Astrocyte (in vitro differentiated cells and primary cell): ENCODE measurements around the gene PPT2. TPM values are rescaled to one million over a fixed set of nuclear protein-coding genes. Genes with fewer than 3 reads are reported as not detected.

ENCODE experiments used
- DNase-seq: peaks from one replicate; pipeline ENCODE4 v3.0.0-alpha.2; 2010; ENCODE audit warnings: low read depth
- FAIRE-seq: peaks from 2 replicates; lab custom pipeline; 2011; peaks lifted over from hg19 to GRCh38; lab: Jason Lieb, UNC
- H2AFZ ChIP-seq: 2 replicates; pipeline ENCODE4 v1.6.0; 2012; ENCODE audit warnings: low read depth, low read length, inconsistent platforms
- H3K27ac ChIP-seq: 2 replicates; pipeline ENCODE4 v1.5.1; 2011; ENCODE audit warnings: low read depth, low read length, inconsistent platforms
- H3K27me3 ChIP-seq: 2 replicates; pipeline ENCODE4 v1.6.0; 2011; ENCODE audit warnings: low read length, inconsistent platforms; ENCODE audit not compliant: insufficient read depth
- H3K36me3 ChIP-seq: 2 replicates; pipeline ENCODE4 v1.5.1; 2011; ENCODE audit warnings: low read length, inconsistent platforms; ENCODE audit not compliant: insufficient read depth
- H3K4me1 ChIP-seq: 2 replicates; pipeline ENCODE4 v1.5.1; 2011; ENCODE audit warnings: low read length, inconsistent platforms; ENCODE audit not compliant: insufficient read depth
- H3K4me2 ChIP-seq: 2 replicates; pipeline ENCODE4 v1.6.0; 2012; ENCODE audit warnings: low read length, inconsistent platforms
- H3K4me3 ChIP-seq: 2 replicates; pipeline ENCODE4 v1.5.1; 2011; ENCODE audit warnings: low read depth, mild to moderate bottlenecking, low read length, inconsistent platforms; ENCODE audit not compliant: insufficient read depth
- H3K79me2 ChIP-seq: 2 replicates; pipeline ENCODE4 v1.6.0; 2012; ENCODE audit warnings: mild to moderate bottlenecking, low read length, inconsistent platforms; ENCODE audit not compliant: insufficient read depth
- H3K9ac ChIP-seq: 2 replicates; pipeline ENCODE4 v1.6.0; 2012; ENCODE audit warnings: mild to moderate bottlenecking, low read length, inconsistent platforms
- H3K9me3 ChIP-seq: 2 replicates; pipeline ENCODE4 v1.5.1; 2012; ENCODE audit warnings: low read depth, mild to moderate bottlenecking, low read length, inconsistent platforms; ENCODE audit not compliant: insufficient read depth
- H4K20me1 ChIP-seq: 2 replicates; pipeline ENCODE4 v1.6.0; 2012; ENCODE audit warnings: low read length, inconsistent platforms; ENCODE audit not compliant: insufficient read depth
- H3K27ac Mint-ChIP-seq: one replicate; pipeline ENCODE4 v1.8.0; 2021; ENCODE audit warnings: mild to moderate bottlenecking, mixed read lengths; ENCODE audit not compliant: unreplicated experiment
- H3K27me3 Mint-ChIP-seq: one replicate; pipeline ENCODE4 v1.8.0; 2021; ENCODE audit warnings: low read depth, mixed read lengths; ENCODE audit not compliant: unreplicated experiment
- H3K36me3 Mint-ChIP-seq: one replicate; pipeline ENCODE4 v1.8.0; 2021; ENCODE audit warnings: low read depth, mixed read lengths; ENCODE audit not compliant: unreplicated experiment
- H3K4me1 Mint-ChIP-seq: one replicate; pipeline ENCODE4 v1.8.0; 2021; ENCODE audit warnings: low read depth, mixed read lengths; ENCODE audit not compliant: unreplicated experiment
- H3K4me3 Mint-ChIP-seq: one replicate; pipeline ENCODE4 v1.8.0; 2021; ENCODE audit warnings: mild to moderate bottlenecking, moderate library complexity, mixed read lengths; ENCODE audit not compliant: unreplicated experiment
- H3K9me3 Mint-ChIP-seq: one replicate; pipeline ENCODE4 v1.8.0; 2021; ENCODE audit warnings: mild to moderate bottlenecking, mixed read lengths; ENCODE audit not compliant: unreplicated experiment
- EZH2 ChIP-seq: IDR thresholded peaks from 2 replicates; pipeline ENCODE4 v1.6.1; 2012; ENCODE audit warnings: mild to moderate bottlenecking, low read length, inconsistent platforms; ENCODE audit not compliant: insufficient read depth
- total RNA-seq: library from RNA; stranded (reverse); gene quantifications from 2 replicates; pipeline ENCODE4 v1.2.1, GENCODE V29; 2021
- TF ChIP-seq, protein P1 (sequence below): IDR thresholded peaks from 2 replicates; pipeline ENCODE4 v1.5.1; 2011; ENCODE audit warnings: low read depth, mild to moderate bottlenecking, inconsistent platforms, low read length, moderate library complexity; ENCODE audit not compliant: insufficient read depth

PPT2 gene
- total RNA-seq, 1 donor from 2014 or later: 33.0 TPM

DNA sequence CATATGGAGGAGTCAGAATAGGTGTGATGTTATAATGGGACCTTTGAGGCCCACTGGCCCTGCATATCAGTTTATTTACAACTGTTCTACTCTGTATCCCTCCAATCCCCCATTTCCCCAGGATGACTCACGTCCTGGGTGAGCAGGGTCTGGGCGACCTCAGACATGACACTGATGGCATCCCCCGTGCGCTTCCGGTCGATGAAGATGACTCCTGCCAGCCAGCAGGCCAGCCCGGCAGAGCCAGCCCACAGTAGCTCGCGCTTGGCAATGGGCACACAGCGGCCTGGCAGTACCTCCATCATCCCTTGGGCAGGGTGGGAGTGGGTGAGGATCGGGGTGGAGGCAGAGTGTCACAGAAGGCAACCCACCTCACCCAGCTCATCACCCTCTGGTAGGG is 16.4 kb downstream of the PPT2 start:
- H3K27ac Mint-ChIP-seq: no peak overlapping the region
- H3K9me3 Mint-ChIP-seq: peaks cover 2% of the 10 kb centered on the region
- Histone ChIP-seq H3K4me1 (peaks cover 23% of the 10 kb centered on the region), H3K9ac (no peak overlapping the region), H3K4me3 (no peak overlapping the region), H3K36me3 (peaks cover 12% of the 10 kb centered on the region), H3K4me2 (no peak overlapping the region), H3K9me3 (no peaks in the 10 kb centered on the region), H2AFZ (no peak overlapping the region), H4K20me1 (peaks cover 36% of the 10 kb centered on the region), H3K27ac (no peak overlapping the region), H3K27me3 (no peaks in the 10 kb centered on the region), H3K79me2 (peaks cover 34% of the 10 kb centered on the region)
- no peaks in the 10 kb centered on the region for H3K27me3 Mint-ChIP-seq
- peaks cover 30% of the 10 kb centered on the region for H3K4me1 Mint-ChIP-seq
- no peak overlapping the region for H3K4me3 Mint-ChIP-seq
- TF ChIP-seq, protein P1, sequence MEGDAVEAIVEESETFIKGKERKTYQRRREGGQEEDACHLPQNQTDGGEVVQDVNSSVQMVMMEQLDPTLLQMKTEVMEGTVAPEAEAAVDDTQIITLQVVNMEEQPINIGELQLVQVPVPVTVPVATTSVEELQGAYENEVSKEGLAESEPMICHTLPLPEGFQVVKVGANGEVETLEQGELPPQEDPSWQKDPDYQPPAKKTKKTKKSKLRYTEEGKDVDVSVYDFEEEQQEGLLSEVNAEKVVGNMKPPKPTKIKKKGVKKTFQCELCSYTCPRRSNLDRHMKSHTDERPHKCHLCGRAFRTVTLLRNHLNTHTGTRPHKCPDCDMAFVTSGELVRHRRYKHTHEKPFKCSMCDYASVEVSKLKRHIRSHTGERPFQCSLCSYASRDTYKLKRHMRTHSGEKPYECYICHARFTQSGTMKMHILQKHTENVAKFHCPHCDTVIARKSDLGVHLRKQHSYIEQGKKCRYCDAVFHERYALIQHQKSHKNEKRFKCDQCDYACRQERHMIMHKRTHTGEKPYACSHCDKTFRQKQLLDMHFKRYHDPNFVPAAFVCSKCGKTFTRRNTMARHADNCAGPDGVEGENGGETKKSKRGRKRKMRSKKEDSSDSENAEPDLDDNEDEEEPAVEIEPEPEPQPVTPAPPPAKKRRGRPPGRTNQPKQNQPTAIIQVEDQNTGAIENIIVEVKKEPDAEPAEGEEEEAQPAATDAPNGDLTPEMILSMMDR: no peak
- no peak for TF ChIP-seq EZH2
- DNase-seq: no peak
- no peak for FAIRE-seq
- H3K36me3 Mint-ChIP-seq: peaks cover 30% of the 10 kb centered on the region

DNA sequence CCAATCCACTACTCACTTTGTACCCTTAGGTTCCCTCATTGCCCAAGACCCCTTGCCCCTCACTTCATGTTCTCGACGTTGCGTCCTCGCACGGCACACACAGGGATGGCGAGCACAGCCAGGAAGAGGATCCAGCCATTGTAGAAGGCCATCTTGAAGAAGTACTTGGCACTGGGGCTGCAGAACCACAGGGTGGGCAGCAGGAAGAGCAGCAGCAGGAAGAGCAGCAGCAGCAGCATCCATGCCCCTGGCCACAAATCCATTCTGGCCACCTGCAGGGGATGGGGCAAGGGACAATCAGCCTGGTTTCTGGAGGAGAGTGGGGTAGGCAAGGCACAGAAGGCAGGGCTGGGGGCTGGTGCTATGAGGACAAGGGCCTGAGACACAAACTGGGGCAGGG is 17.3 kb downstream of the PPT2 start:
- H3K4me2 ChIP-seq: no peak overlapping the region
- H3K27me3 ChIP-seq: no peaks in the 10 kb centered on the region
- Mint-ChIP-seq H3K27ac (no peak overlapping the region), H3K36me3 (peaks cover 27% of the 10 kb centered on the region), H3K27me3 (no peaks in the 10 kb centered on the region), H3K4me1 (peaks cover 32% of the 10 kb centered on the region), H3K4me3 (no peak overlapping the region), H3K9me3 (no peaks in the 10 kb centered on the region)
- FAIRE-seq: no peak
- H3K9ac ChIP-seq: no peak overlapping the region
- peaks cover 36% of the 10 kb centered on the region for H4K20me1 ChIP-seq
- no peak overlapping the region for H3K27ac ChIP-seq
- H3K36me3 ChIP-seq: peaks cover 12% of the 10 kb centered on the region
- TF ChIP-seq EZH2: no peak
- TF ChIP-seq, protein P1: no peak
- DNase-seq: no peak
- peaks cover 40% of the 10 kb centered on the region for H3K79me2 ChIP-seq
- no peaks in the 10 kb centered on the region for H3K9me3 ChIP-seq
- peaks cover 26% of the 10 kb centered on the region for H3K4me1 ChIP-seq
- no peak overlapping the region for H3K4me3 ChIP-seq
- no peak overlapping the region for H2AFZ ChIP-seq

DNA sequence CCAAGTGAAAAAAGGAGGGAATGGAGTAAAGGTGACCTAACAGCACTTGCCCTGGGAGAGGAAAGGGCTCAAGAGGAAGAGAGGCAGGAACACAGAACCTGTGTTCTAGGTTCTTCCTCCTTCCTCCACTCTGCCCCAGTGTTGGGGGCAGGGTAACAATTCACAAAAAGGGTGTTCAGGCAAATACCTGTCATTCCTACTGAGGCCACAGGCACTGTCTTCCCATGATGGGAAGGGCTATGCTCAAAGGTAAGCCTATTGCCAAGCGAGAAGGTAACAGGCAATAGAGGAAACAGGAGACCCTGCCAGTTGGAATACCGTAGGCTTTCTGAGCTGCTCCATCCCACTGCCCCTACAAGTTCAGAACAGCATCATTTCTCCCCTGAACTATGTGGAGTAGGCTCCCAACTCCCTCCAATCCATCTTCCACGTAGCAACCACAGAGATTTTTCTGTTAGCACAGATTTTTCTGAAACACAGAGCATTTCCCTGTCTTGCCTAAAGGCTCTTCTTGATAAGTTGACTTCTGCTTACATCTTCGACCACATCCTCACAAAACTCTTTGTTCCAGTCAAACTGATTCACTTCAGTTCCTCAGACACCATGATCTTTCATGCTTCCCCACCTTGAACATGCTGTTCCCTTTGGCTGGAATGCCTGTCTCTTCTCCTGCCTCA is 19.2 kb downstream of the PPT2 start:
- Histone ChIP-seq H2AFZ (no peak overlapping the region), H3K4me1 (peaks cover 38% of the 10 kb centered on the region), H3K4me3 (no peak overlapping the region), H3K27ac (no peak overlapping the region), H3K4me2 (no peak overlapping the region), H4K20me1 (peaks cover 36% of the 10 kb centered on the region), H3K27me3 (no peaks in the 10 kb centered on the region), H3K9ac (no peak overlapping the region), H3K36me3 (peaks cover 12% of the 10 kb centered on the region), H3K9me3 (no peaks in the 10 kb centered on the region), H3K79me2 (peaks cover 40% of the 10 kb centered on the region)
- Mint-ChIP-seq H3K4me3 (peak overlapping the region; percentile 58), H3K36me3 (peaks cover 20% of the 10 kb centered on the region), H3K27me3 (no peaks in the 10 kb centered on the region), H3K9me3 (no peaks in the 10 kb centered on the region), H3K4me1 (peaks cover 35% of the 10 kb centered on the region), H3K27ac (no peak overlapping the region)
- no peak for TF ChIP-seq EZH2
- TF ChIP-seq, protein P1: no peak
- FAIRE-seq: no peak
- no peak for DNase-seq
